Motor neuron (in vitro differentiated cells): ENCODE measurements around the gene ITGAV. TPM values are rescaled to one million over a fixed set of nuclear protein-coding genes. Genes with fewer than 3 reads are reported as not detected.

Source experiments
- ATAC-seq, 8 experiments: fragments of 200-7000 bp; cut with Tn5 transposase; replicated peaks in 6 of 8; 2 replicates each; pipeline ENCODE4 v1.8.0; 2021; ENCODE audit warnings: mild to moderate bottlenecking in 8 of 8, moderate library complexity in 8 of 8
- H3K27ac ChIP-seq, 2 donors: fragments of 250-450 bp; sonication (Bioruptor Pico); 2 replicates each; pipeline ENCODE4 v1.9.0; 2021; ENCODE audit warnings: antibody characterized with exemption in 2 of 2, mild to moderate bottlenecking in 2 of 2, moderate library complexity in 1 of 2
- H3K4me1 ChIP-seq, 2 donors: fragments of 250-450 bp; sonication (Bioruptor Pico); replicated peaks in 1 of 2; 2 replicates each; pipeline ENCODE4 v1.6.1; 2021; ENCODE audit warnings: antibody characterized with exemption in 2 of 2, mild to moderate bottlenecking in 2 of 2, moderate library complexity in 1 of 2
- H3K4me3 ChIP-seq, 5 donors: fragments of 250-450 bp; sonication (Bioruptor Pico); 2 replicates each; pipeline ENCODE4 v1.9.0; 2021; ENCODE audit warnings: antibody characterized with exemption in 5 of 5, mild to moderate bottlenecking in 5 of 5, moderate library complexity in 4 of 5
- WGBS, 10 experiments: fragments of 450-650 bp; shearing (Covaris generic); methylation state at CpG; one replicate each; pipeline ENCODE4 v1.0.0; 2022; 5-methylcytosine and 5-hydroxymethylcytosine counted together
- in situ Hi-C, 9 experiments: fragments of 400-800 bp; cut with MboI; loops; one replicate each; pipeline ENCODE4 v1.15.0; 2021; ENCODE audit warnings: low sequenced_read_pairs in 9 of 9, low pct_unique_long_range_greater_than_20kb in 2 of 9; ENCODE audit not compliant: unreplicated experiment in 9 of 9
- total RNA-seq, 8 experiments: library from RNA; unstranded; fragments of 300-600 nt; gene quantifications; 2 replicates each; pipeline versions ENCODE4 v1.2.3 to v1.2.4, GENCODE V29; 2022

Gene ITGAV
- total RNA-seq, 8 experiments from 2014 or later: 8.3 to 181 (median 28.8) TPM

GRCh38 chr2:186670831-186671230 lies 81.0 kb downstream of the ITGAV start:
- 67 to 100% (median 100%) methylated on average over 1 to 2 of the region's 2 CpGs; no CpG with 5 or more reads in 3 of the 10 experiments for WGBS, 10 experiments
- no peak for ATAC-seq
- H3K4me3 ChIP-seq: no peak overlapping the region
- no peaks in the 10 kb centered on the region for H3K4me1 ChIP-seq
- no peak overlapping the region for H3K27ac ChIP-seq
- in situ Hi-C loops: no loop called here

- WGBS, 10 experiments: 90 to 100% (median 100%) methylated on average over 1 of the region's 1 CpG; no CpG with 5 or more reads in 1 of the 10 experiments
- ATAC-seq: no peak
- Histone ChIP-seq H3K4me1 (no peaks in the 10 kb centered on the region), H3K27ac (no peak overlapping the region), H3K4me3 (no peak overlapping the region)
- in situ Hi-C loops: no loop called here
These were observed 85.5 kb downstream of the ITGAV start for GRCh38 chr2:186675380-186675779.

GRCh38 chr2:186683341-186683740 lies 93.5 kb downstream of the ITGAV start:
- 67 to 94% (median 81%) methylated on average over 4 of the region's 4 CpGs; no CpG with 5 or more reads in 1 of the 10 experiments for WGBS, 10 experiments
- in situ Hi-C loops: no loop called here
- no peak overlapping the region for H3K4me3 ChIP-seq
- no peaks in the 10 kb centered on the region for H3K4me1 ChIP-seq
- H3K27ac ChIP-seq: no peak overlapping the region
- no peak for ATAC-seq

GRCh38 chr2:186687807-186688211 lies 98.0 kb downstream of the ITGAV start:
- ATAC-seq: no peak
- Histone ChIP-seq H3K4me3 (no peak overlapping the region), H3K4me1 (no peaks in the 10 kb centered on the region), H3K27ac (no peak overlapping the region)
- in situ Hi-C loops: no loop called here
- 0 to 100% (median 88%) methylated on average over 1 to 2 of the region's 2 CpGs; no CpG with 5 or more reads in 1 of the 10 experiments for WGBS, 10 experiments

GRCh38 chr2:186688813-186689212 lies 99.0 kb downstream of the ITGAV start:
- in situ Hi-C loops: no loop called here
- no peak overlapping the region for H3K4me3 ChIP-seq
- H3K27ac ChIP-seq: no peak overlapping the region
- 83 to 100% (median 93%) methylated on average over 2 to 3 of the region's 3 CpGs; no CpG with 5 or more reads in 2 of the 10 experiments for WGBS, 10 experiments
- ATAC-seq: no peak
- H3K4me1 ChIP-seq: no peaks in the 10 kb centered on the region

GRCh38 chr2:186690786-186691185 lies 100.9 kb downstream of the ITGAV start:
- 53 to 100% (median 100%) methylated on average over 1 to 2 of the region's 2 CpGs for WGBS, 10 experiments
- in situ Hi-C loops: no loop called here
- peaks cover 0 to 2% of the 10 kb centered on the region in 2 donors for H3K4me1 ChIP-seq
- ATAC-seq: no peak
- no peak overlapping the region for H3K4me3 ChIP-seq
- no peak overlapping the region for H3K27ac ChIP-seq

GRCh38 chr2:186691231-186691630 lies 101.4 kb downstream of the ITGAV start:
- in situ Hi-C loops: no loop called here

GRCh38 chr2:186691900-186692299 lies 102.0 kb downstream of the ITGAV start:
- 78 to 95% (median 90%) methylated on average over 3 to 5 of the region's 5 CpGs; no CpG with 5 or more reads in 1 of the 10 experiments for WGBS, 10 experiments
- ATAC-seq: no peak
- no peak overlapping the region for H3K27ac ChIP-seq
- no peak overlapping the region for H3K4me3 ChIP-seq
- in situ Hi-C loops: no loop called here
- peaks cover 0 to 12% of the 10 kb centered on the region in 2 donors for H3K4me1 ChIP-seq

More at GRCh38 chr2:186691231-186691630, 101.4 kb downstream of the ITGAV start:
- no peak for ATAC-seq
- Histone ChIP-seq H3K4me3 (no peak overlapping the region), H3K4me1 (peaks cover 0 to 6% of the 10 kb centered on the region in 2 donors), H3K27ac (no peak overlapping the region)

- Histone ChIP-seq H3K27ac (peak overlapping the region; percentile 49 to 83), H3K4me1 (peaks cover 0 to 12% of the 10 kb centered on the region in 2 donors), H3K4me3 (peak overlapping the region; percentile 50 to 91 (median 70))
- WGBS, 10 experiments: 47 to 100% (median 73%) methylated on average over 1 to 6 of the region's 7 CpGs; no CpG with 5 or more reads in 2 of the 10 experiments
- in situ Hi-C loops: no loop called here
- ATAC-seq: no peak
These were observed 103.6 kb downstream of the ITGAV start for GRCh38 chr2:186693446-186693832.

- in situ Hi-C loops: no loop called here
- H3K27ac ChIP-seq: peak overlapping the region; percentile 54 to 62
- 7 to 60% (median 19%) methylated on average over 1 to 9 of the region's 9 CpGs for WGBS, 10 experiments
- peaks cover 0 to 12% of the 10 kb centered on the region in 2 donors for H3K4me1 ChIP-seq
- H3K4me3 ChIP-seq: peak overlapping the region; percentile 50 to 91 (median 70)
- ATAC-seq: peak in 6 of 8 experiments; percentile 10 to 68 (median 50)
These were observed 105.4 kb downstream of the ITGAV start for GRCh38 chr2:186695081-186695756.

- 76 to 100% (median 91%) methylated on average over 1 to 4 of the region's 4 CpGs for WGBS, 10 experiments
- in situ Hi-C loops: no loop called here
- Histone ChIP-seq H3K27ac (no peak overlapping the region), H3K4me3 (peak overlapping the region; percentile 6 to 91 (median 70)), H3K4me1 (peaks cover 0 to 15% of the 10 kb centered on the region in 2 donors)
- no peak for ATAC-seq
These were observed 106.4 kb downstream of the ITGAV start for GRCh38 chr2:186696290-186696689.

- WGBS, 10 experiments: 0 to 80% (median 47%) methylated on average over 1 to 4 of the region's 4 CpGs; no CpG with 5 or more reads in 1 of the 10 experiments
- H3K4me3 ChIP-seq: peak overlapping the region in 4 of 5 donors; percentile 50 to 91 (median 79)
- peaks cover 0 to 15% of the 10 kb centered on the region in 2 donors for H3K4me1 ChIP-seq
- no peak overlapping the region for H3K27ac ChIP-seq
- no peak for ATAC-seq
- in situ Hi-C loops: no loop called here
These were observed 106.9 kb downstream of the ITGAV start for GRCh38 chr2:186696804-186697203.

GRCh38 chr2:186697536-186697935 lies 107.7 kb downstream of the ITGAV start:
- ATAC-seq: no peak
- 21 to 100% (median 100%) methylated on average over 1 of the region's 1 CpG; no CpG with 5 or more reads in 1 of the 10 experiments for WGBS, 10 experiments
- in situ Hi-C loops: no loop called here
- no peak overlapping the region for H3K27ac ChIP-seq
- peaks cover 0 to 20% of the 10 kb centered on the region in 2 donors for H3K4me1 ChIP-seq
- H3K4me3 ChIP-seq: no peak overlapping the region

GRCh38 chr2:186699742-186700141 lies 109.9 kb downstream of the ITGAV start:
- in situ Hi-C loops: no loop called here
- peaks cover 0 to 20% of the 10 kb centered on the region in 2 donors for H3K4me1 ChIP-seq
- H3K4me3 ChIP-seq: no peak overlapping the region
- no peak overlapping the region for H3K27ac ChIP-seq
- no peak for ATAC-seq
